HG02571 (cell line): ENCODE results near the gene PRTFDC1.

Experiments used
- ATAC-seq: cut with Tn5 transposase; IDR thresholded peaks from one replicate; pipeline ENCODE4 v1.9.1; 2021; ENCODE audit warnings: mild to moderate bottlenecking, moderate library complexity; ENCODE audit not compliant: unreplicated experiment

Gene PRTFDC1

DNA sequence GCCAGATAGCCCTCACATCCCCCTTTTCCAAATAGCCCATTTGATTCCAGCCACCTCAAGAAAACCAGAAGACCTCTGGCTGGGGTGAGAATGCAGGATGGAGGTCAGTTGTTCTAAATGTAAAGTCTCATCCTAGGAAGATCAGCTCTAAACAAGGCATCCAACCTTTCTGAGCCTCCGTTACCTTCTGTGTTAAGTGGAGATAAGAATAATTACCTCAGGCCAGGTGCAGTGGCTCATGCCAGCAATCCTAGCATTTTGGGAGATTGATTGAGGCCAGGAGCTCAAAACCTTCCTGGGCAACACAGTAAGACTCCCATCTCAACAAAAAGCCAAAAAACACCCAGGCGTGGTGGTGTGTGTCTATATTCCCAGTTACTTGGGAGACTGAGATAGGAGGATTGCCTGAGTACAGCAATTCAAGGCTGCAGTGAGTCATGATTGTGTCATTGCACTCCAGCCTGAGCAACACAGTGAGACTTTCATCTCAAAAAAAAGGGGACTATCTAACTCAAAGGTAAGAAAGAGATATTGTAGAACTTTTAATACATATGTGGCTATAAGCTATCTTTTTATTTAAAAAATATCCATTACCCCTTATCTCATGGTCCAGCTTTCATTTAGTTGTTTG, 43.5 kb downstream of the PRTFDC1 start:
- ATAC-seq, result no peak

DNA sequence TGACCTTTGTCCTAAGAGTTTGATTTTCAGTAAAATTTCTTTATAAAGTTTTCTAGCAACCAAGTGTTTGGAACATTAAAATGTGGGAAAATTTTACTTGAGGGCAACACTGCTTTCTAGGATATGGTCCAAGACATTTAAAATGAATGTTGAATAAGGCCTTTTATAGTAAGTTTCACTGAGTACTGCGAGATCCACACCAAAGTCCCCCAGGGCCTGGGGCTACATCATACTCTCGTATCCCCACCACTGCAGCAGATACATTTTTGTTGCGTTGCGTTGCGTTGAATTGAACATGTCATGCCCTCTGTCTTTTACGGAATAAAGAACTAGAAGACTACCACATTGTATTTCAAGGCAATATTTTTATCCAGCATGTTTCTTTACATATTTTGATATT, 44.5 kb downstream of the PRTFDC1 start:
- no peak for ATAC-seq

DNA sequence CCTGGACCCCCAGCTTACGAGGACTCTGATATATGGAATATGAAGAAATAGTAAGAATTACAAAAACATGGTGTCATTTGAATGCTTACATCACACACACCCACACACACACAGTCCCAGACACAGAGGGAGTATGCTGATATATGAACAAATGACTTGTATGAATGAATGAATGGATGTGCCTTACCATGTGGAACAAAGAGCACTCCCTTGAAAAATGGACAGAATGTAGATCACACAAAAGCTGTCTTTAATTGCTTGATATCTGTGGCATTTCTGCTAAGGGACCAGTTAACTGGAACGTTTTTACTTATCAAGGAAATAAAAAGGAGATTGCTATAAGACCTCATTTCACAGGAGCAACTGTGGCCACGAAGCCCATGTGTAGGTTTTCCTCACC, 46.0 kb downstream of the PRTFDC1 start:
- ATAC-seq, result no peak

DNA sequence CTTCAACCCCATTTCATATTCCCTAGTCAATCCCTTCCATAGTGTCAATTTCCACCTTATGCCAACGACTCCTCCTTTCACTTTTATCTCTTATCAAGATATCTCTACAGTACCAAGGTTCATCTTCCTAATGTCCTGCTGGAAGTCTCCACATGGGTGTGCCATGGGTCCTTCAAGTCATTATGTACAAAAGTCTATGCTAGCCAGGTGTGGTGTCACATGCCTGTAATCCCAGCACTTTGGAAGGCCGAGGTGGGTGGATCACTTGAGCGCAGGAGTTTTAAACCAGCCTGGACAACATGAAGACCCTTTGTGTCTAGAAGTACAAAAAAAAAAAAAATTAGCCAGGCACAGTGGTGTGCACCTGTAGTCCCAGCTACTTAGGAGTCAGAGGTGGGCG, 47.6 kb downstream of the PRTFDC1 start:
- ATAC-seq, result no peak

DNA sequence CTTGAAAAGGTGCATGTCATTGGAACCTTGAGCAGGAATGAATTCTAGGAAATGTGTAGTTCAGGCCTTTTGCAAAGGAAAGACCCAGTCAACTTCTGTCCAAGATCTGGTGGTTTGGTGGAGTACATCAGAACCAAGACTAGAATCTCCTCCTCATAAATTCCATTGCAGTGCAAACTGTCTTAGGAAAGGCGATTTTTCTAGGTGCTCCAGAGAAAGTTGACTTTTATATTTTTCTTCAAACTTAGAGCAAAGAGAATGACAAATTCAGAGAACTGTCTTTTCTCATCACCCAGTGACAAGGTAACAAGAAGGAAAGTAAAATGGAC, 50.0 kb downstream of the PRTFDC1 start:
- no peak for ATAC-seq

DNA sequence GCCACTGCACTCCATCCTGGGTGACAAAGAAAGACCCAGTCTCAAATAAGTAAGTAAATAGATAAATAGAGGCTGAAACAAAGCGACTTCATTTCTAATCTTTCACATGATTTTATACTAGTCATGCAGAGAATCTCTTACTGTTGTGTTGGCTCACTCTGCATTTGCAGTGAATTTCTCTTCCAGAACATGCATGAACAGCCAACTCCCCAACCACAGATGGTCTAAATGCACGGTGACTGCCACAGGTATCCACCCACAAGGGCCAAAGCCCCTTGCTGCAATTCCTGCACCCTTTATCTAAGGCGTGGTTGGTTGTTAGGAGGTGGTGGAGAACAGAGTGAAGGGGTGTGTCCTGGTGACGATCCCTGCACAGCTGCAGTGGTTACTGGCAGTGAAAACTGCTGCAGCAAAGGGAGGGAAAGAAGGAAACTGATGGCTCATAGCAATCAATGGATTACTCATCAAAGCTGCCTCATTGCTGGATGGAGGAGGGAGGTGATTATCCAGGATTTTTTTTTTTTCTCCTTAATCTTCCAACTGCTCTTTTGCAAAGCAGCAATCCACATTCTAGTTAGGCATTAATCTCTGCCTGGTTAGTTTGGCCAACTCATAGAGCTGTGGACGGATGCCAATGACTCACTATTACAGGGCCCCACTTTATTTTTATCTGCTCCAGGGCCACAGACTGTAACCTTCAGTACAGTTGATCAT, 50.6 kb downstream of the PRTFDC1 start:
- peak; percentile 37 for ATAC-seq

DNA sequence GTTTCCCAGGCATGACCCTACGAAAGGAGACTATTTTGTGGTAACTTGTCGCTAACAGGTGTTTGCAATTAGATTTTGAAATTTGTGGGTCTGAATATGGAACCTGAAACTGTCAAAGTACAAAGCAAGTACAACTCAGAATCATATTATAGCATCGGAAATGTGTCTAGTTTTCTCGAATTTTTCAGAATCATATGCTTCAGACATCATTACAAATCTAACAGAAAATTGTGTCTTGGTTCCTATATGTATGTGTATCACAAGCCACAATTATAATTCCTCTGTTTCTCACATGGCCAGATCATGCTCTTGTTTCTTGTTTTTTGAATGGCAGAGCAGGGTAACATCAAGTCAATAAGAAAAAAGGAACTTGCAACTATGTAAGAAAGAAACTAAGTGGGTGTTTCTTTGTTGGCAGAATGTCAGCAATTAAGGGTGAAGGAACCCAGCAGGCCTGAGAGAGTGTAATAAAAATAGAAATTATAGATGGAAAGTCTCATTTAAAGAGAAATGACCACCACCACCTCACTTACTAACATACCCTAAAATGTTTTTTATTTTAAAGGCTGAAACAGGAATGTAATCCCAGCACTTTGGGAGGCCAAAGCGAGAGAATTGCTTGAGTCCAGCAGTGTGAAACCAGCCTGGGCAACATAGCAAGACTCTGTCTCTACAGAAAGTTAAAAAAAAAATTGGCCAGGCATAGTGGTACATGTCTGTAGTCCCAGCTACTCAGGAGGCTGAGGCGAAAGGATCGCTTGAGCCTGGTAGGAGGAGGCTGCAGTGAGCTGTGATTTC, 51.3 kb downstream of the PRTFDC1 start:
- peak; percentile 72 for ATAC-seq

DNA sequence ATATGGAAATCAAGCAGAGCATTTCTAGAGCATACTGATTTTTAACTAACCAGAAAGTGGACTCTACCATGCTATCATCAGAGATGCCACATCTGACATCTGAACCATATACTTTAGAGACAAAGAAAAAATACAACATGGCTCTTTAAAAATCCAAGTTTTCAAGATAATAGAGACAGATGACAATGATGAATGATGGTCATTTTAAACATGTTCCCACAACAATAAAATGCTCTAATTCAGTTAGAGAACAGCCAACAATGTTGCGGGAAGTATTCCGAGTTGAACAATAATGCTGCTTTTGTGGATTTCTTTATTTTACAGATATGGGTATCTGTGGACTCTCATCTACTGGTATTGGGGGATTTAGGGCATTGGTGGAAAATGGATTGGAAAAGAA, 52.8 kb downstream of the PRTFDC1 start:
- no peak for ATAC-seq

DNA sequence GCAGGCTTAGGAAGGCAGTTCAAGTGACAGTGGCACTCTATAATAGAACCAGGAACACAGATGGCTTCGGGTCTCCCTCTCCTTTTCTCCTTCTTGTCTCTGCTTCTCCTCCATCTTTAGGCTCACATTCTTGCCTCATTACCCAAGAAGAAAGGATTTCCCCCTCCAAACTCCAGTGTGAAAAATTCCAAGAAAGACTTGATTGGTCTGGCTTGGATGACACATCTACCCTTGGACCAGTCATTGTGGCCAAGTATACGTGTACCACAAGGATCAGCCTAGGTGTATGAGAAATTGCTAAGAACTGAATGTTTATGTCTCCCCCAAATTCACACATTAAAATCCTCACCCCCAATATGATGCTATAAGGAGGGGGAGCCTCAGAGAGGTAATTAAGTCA, 53.9 kb downstream of the PRTFDC1 start:
- no peak for ATAC-seq

DNA sequence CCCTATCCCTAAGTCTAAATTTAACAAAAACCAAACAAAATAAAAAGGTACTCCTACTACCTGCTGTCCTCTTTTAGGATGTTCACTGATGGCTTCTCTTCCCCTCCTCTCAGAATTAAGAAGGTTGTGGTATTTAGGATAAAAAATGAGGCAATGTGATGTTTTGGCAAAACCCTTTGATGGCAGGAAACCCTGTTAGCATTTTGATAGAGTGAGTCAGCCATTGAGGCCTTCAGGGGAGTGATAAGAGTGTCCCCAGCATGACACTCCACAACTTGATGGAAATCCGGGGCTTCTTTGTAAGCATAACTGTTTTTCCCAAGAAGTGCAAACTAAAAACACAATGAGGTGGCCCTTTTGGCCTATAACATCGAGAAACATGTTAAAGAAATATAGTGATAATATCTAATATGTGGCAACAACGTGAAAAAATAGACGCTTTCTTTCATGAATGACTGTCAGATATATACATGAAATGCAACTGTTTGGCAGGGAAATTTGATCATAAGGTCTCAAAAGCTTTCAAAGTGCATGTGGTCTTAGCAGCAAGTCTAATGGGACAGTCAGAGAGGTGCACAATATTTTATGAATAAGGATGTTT, 55.0 kb downstream of the PRTFDC1 start:
- ATAC-seq, result no peak

DNA sequence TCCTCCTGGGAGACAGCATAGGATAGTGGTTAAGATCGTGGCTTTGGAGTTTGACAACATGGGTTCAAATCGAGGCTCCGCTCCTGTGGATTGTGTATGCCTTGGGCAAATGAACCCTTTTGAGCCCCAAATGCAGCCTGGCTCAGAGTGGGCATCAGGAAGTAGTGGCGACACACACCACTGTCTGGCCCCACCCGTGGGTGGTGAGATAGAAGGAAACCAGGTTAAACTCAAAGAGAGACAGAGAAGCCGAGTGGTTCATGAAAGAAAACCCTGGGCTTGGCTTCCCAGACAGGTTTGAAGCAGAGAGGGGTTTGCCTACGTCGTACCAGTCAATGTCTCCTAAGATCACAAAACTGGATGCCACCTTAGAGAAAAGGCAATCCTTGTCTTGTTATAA, 57.7 kb downstream of the PRTFDC1 start:
- ATAC-seq, result no peak

DNA sequence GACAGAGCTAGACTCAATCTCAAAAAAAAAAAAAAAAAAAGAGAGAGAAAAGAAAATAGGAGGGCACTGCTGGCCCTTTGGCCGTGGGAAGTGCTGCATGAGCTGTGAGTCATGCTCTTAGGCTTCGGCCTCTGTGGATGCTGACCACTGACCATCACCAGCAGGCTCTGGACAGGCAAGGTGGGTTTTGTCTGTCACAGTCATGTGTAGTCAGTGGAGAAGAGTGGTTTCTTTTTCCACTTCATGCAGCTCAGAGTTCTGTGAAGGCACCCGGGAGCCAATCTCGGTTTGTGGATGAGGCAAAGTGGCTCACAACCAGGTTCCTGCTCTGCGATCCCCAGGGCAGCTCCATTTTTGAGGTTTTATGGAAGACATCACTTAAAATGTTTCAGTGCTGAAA, 58.1 kb downstream of the PRTFDC1 start:
- ATAC-seq, result no peak

DNA sequence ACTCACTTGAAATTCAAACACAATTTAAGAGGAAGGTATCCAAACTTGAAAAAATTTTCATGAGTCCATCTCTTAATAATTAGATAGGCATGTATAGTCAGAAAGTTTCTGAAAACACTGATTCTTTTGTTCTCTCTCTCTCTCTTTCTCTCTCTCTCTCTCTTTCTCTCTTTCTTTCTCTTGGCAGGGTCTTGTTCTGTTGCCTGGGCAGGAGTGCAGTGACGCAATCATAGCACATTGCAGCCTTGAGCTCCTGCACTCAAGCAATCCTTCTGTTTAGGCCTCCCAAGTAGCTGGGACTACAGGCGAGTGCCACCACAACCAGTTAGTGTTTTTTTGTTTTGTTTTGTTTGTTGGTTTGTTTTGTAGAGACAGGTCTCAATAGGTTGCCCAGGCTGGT, 59.3 kb downstream of the PRTFDC1 start:
- no peak for ATAC-seq

DNA sequence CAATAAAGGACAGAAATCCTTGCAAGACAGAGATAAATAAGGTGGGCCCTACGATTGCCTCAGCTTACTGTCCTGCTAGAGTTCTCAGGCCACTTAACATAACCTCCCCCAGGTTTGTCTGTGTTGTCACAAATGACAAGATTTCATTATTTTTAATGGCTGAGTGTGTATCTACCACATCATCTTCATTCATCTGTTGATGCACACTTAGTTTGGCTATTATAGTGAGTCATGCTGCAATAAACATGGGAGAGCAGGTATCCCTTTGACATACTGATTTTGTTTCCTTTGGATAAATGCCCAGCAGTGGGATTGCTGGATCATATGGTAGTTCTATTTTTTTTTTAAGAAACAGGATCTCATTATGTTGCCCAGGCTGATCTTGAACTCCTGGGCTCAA, 60.6 kb downstream of the PRTFDC1 start:
- no peak for ATAC-seq

DNA sequence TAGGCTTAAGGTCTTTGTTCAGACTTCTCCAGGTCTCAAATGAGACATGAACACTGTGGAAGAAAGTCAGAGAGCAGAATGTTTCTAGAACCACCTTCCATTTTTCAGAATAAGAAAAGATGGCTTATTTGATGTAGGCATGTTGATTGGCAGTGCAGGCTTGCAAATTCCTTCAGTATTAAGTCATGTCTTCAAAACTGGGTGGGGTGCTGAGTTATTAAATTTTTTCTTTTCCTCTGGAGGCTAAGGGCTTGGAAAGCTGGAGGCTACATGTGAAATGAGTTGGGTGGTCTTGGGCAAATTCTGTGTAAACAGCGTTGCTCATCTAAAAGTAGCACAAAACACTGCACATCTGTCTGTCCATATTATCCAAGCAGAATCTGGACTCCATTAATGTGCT, 62.8 kb downstream of the PRTFDC1 start:
- no peak for ATAC-seq

DNA sequence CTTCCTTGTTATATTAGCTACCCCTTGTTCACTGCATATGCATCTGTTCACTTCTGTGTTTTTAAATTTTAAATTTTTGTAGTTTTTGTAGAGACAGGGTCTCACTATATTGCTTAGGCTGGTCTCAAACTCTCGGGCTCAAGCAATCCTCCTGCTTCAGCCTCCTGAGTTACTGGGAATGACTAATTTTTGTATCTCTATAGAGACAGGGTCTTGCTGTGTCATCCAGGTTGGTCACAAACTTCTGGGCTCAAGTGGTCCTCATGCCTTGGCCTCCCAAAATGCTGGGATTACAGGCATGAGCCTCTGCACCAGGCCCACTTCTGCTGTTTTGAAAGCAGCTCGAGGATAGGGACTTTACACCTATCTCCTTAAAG, 64.6 kb downstream of the PRTFDC1 start:
- peak; percentile 7 for ATAC-seq

DNA sequence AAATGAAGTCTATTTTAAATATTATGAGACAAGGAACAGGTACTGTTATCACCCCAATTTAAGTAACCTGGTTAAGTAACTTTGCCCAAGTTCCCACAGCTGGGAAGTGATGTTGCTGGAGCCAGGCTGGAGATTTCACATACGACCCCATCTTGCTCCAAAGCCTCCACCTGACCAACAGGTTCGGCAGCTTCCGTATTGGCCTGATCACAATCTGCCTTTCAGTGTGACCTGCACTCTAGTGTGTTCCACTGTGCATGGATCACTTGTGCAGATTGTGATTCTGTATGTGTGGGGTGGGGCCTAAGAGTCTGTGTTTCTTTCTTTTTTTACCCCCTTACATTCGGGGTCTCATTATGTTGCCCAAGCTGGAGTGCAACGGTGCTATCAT, 66.1 kb downstream of the PRTFDC1 start:
- no peak for ATAC-seq

DNA sequence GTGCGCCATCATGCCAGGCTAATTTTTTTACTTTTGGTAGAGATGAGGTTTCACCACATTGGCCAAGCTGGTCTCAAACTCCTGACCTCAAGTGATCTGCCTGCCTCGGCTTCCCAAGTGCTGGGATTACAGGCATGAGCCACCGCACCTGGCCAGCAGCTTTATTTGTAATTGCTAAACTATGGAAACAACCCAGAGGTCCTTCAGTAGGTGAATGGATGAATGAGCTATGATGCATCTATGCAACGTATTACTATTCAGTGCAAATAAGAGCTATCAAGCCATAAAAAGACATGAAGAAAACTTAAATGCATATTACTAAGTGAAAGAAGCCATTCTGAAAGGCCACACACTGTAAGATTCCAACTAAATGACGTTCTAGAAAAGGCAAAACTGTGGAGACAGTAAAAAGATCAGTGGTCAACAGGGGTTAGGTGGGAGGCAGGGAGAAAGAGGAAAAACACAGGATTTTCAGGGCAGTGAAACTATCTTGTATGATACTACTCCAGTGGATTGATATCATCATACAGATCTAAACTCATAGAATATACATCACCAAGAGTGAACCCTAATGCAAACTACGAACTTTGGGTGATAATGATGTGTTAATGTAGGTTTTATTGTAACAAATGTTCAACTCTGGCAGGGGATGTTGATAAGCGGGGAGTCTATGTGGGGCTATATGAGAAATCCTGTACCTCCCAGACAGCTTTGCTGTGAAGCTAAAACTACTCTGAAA, 66.7 kb downstream of the PRTFDC1 start:
- ATAC-seq, result no peak

DNA sequence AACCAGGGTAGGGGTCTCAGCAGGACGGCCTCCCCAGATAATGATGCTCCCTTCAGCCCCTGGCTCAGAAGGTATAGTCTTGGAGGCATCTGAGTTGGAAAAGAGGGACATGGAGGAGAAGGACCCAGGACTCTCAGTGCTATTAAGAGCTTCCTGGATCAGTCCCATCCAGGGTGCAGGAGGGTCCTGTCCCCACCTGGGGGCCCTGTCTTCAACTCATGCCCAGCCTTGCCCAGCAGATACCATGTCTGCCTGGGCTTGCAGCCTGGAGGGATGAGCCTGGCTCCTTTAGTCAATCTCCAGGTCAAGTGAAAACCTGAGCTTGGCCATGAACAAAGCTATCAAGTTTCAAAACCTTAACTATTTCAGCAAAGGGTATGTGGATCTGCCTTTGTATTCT, 67.6 kb downstream of the PRTFDC1 start:
- no peak for ATAC-seq

DNA sequence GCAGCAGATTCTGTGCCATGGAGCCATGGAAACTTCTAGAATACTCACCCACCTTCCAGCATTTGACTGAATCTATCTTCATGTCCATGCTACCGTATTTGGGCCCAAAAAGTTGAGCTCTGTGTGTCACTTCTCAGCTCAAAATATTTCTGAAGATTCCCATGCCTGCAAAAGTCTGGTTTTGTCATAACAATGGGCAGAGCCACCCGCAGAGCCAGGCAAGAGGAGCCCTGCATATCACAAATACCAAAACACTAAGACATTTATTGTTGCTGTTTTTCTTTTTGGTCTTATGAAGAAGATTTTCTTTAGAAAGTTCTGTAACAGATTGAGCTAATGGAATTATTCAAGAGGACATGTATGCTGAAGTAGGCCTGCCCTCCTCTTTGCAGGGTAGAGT, 68.1 kb downstream of the PRTFDC1 start:
- ATAC-seq, result no peak

DNA sequence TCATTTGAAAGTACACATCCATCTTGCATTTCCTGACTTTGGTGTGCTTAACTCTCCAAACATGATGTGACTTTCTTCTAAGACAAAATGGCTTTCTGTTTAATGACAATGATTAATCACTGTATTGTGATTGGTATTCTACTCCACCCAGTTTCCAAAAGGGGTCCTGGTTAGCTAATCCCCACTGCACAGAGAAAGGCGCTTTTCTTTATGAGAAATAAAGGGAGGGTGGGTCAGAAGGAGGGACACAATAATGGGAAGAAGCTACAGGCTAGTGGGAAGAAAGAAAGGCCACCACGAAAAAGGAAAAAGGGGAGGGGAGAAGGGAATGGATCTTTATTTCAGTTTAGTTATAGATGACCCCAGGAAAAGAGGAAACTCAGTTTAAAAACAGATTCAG, 69.2 kb downstream of the PRTFDC1 start:
- no peak for ATAC-seq
